ENCODE results near the gene PARVA. TPM values are rescaled to one million over a fixed set of nuclear protein-coding genes. Genes with fewer than 3 reads are reported as not detected.

PARVA gene
- total RNA-seq, 1 experiment from 2014 or later = 22.9 TPM

GRCh38 chr11:12523180-12523924 is 146.0 kb downstream of the PARVA start:
- Mint-ChIP-seq H3K9me3 (ENCODE audit: low read depth, unreplicated experiment) (no peaks in the 10 kb centered on the region), H3K27me3 (ENCODE audit: unreplicated experiment) (no peaks in the 10 kb centered on the region), H3K36me3 (ENCODE audit: insufficient read depth, unreplicated experiment) (no peaks in the 10 kb centered on the region), H3K4me1 (ENCODE audit: low read depth, unreplicated experiment) (no peaks in the 10 kb centered on the region), H3K4me3 (ENCODE audit: low read depth, unreplicated experiment) (no peak overlapping the region), H3K27ac (ENCODE audit: unreplicated experiment) (no peak overlapping the region)
- no TSS peak for BruUV-seq (replicated peaks)
- intact Hi-C loops (cut with micrococcal nuclease; ENCODE audit: unreplicated experiment) = no loop called here
- DNase-seq = no peak
- CTCF ChIA-PET = no interaction called here
- TF ChIP-seq CTCF (IDR thresholded peaks at IDR 0.05; ENCODE audit: unreplicated experiment) = no peak

- Mint-ChIP-seq H3K9me3 (ENCODE audit: low read depth, unreplicated experiment) (no peaks in the 10 kb centered on the region), H3K27me3 (ENCODE audit: unreplicated experiment) (no peaks in the 10 kb centered on the region), H3K36me3 (ENCODE audit: insufficient read depth, unreplicated experiment) (no peaks in the 10 kb centered on the region), H3K4me3 (ENCODE audit: low read depth, unreplicated experiment) (no peak overlapping the region), H3K4me1 (ENCODE audit: low read depth, unreplicated experiment) (no peaks in the 10 kb centered on the region), H3K27ac (ENCODE audit: unreplicated experiment) (no peak overlapping the region)
- BruUV-seq (replicated peaks) = no TSS peak
- DNase-seq = no peak
- no peak for TF ChIP-seq CTCF (IDR thresholded peaks at IDR 0.05; ENCODE audit: unreplicated experiment)
- intact Hi-C loops (cut with micrococcal nuclease; ENCODE audit: unreplicated experiment) = no loop called here
- CTCF ChIA-PET = interaction anchor here (1.0 kb wide), 1 partner anchor 9 kb away, joined by 3 read pairs; no protein-coding TSS in a partner anchor
Observed at GRCh38 chr11:12524865-12525264, 147.5 kb downstream of the PARVA start.

DNA sequence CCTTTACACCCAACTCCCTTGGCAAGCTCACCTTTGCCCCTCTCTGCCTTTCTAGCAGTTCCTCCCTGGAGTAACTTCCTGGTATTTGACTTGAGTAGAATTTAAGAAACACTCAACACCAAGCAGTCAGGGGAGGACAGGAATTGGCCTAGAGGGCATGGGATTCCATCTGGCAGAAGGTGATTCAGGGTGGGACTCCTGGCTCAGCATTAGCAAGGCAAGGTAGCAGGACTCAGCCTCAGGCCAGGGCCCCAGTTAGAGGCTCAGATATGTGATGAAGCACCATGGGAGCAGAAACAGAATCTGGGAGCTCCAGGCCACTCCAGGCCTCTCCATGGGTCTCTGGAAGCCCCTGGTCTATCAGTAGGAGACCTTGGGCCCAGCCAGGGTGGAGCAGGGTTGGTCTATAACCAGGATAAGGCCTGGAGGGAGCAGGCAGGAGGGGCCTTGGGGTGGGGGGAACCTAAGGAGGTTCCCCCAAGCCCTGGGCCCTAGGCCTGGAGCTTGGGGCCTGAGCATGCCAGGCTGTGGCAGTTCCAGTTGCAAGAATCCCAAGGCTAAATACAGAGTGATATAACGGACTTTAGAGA is 148.2 kb downstream of the PARVA start:
- intact Hi-C loops (cut with micrococcal nuclease; ENCODE audit: unreplicated experiment) = no loop called here
- DNase-seq = no peak
- Mint-ChIP-seq H3K36me3 (ENCODE audit: insufficient read depth, unreplicated experiment) (no peaks in the 10 kb centered on the region), H3K9me3 (ENCODE audit: low read depth, unreplicated experiment) (no peaks in the 10 kb centered on the region), H3K27me3 (ENCODE audit: unreplicated experiment) (no peaks in the 10 kb centered on the region), H3K4me1 (ENCODE audit: low read depth, unreplicated experiment) (no peaks in the 10 kb centered on the region), H3K27ac (ENCODE audit: unreplicated experiment) (no peak overlapping the region), H3K4me3 (ENCODE audit: low read depth, unreplicated experiment) (no peak overlapping the region)
- no TSS peak for BruUV-seq (replicated peaks)
- CTCF ChIA-PET = interaction anchor here (1.0 kb wide), 1 partner anchor 10 kb away, joined by 3 read pairs; no protein-coding TSS in a partner anchor
- no peak for TF ChIP-seq CTCF (IDR thresholded peaks at IDR 0.05; ENCODE audit: unreplicated experiment)

GRCh38 chr11:12526789-12527188 is 149.4 kb downstream of the PARVA start:
- Mint-ChIP-seq H3K27me3 (ENCODE audit: unreplicated experiment) (no peaks in the 10 kb centered on the region), H3K27ac (ENCODE audit: unreplicated experiment) (no peak overlapping the region), H3K36me3 (ENCODE audit: insufficient read depth, unreplicated experiment) (no peaks in the 10 kb centered on the region), H3K4me3 (ENCODE audit: low read depth, unreplicated experiment) (no peak overlapping the region), H3K4me1 (ENCODE audit: low read depth, unreplicated experiment) (no peaks in the 10 kb centered on the region), H3K9me3 (ENCODE audit: low read depth, unreplicated experiment) (no peaks in the 10 kb centered on the region)
- TF ChIP-seq CTCF (IDR thresholded peaks at IDR 0.05; ENCODE audit: unreplicated experiment) = no peak
- CTCF ChIA-PET = interaction anchor here (0.6 to 1.0 kb wide), 2 partner anchors 337 to 1245 kb away, joined by 3 read pairs; no protein-coding TSS in a partner anchor
- DNase-seq = no peak
- intact Hi-C loops (cut with micrococcal nuclease; ENCODE audit: unreplicated experiment) = no loop called here
- BruUV-seq (replicated peaks) = no TSS peak

Data from Calu3 (cell line).